GM19193 (cell line): ENCODE measurements around the gene SRSF11.

Experiments used
- POLR2A ChIP-seq: IDR thresholded peaks from 4 replicates; pipeline ENCODE4 v1.6.1; 2011; ENCODE audit not compliant: insufficient read depth, insufficient read length; ENCODE audit errors: extremely low read depth

Gene SRSF11

DNA sequence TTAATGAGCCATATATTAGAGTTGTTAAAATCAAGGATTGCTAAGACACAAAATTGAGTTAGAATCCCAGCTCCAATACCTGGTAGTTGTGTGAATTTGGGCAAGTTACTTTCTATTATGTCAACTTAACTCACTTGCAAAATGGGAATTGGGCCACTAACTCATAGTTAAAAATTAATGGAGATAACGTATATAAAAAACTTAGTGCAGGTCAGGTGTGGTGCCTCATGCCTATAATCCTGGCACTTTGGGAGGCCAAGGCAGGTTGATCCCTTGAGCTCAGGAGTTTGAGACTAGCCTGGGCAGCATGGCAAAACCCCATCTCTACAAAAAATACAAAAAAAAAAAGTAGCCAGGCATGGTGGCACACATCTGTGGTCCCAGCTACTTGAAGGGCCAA, 57.5 kb downstream of the SRSF11 start:
- TF ChIP-seq POLR2A: no peak

DNA sequence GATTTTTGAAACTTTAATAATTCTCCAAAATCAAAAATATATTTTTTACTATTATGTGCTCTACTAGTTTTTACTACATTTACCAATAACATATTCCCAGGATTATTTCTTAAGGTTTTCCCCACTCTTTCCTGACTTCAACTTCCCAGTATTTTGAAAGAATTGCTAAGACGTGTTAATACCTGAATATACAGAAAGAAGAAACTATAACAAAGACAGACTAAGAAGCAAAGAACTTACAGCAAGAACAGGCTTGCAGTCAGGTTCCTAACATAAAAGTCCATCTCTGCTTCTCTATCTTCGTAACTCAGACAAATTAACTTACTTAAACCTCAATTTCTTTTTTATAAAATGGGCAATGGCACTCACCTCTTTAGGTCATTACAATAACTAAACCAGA, 63.2 kb downstream of the SRSF11 start:
- no peak for TF ChIP-seq POLR2A

DNA sequence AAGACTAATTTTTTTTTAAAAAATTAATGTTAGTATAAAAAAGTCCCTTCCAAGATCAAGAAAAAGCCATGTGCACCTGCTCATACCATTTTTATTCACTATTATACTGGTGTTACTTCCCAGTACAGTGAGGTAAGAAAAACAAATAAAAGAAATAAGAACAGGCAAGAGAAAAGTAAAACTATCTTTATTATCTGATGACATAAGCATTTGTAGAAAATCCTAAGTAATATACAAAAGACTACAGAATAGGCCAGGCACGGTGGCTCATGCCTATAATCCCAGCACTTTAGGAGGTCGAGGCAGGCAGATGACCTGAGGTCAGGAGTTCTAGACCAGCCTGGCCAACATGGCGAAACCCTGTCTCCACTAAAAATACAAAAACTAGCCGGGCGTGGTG, 65.3 kb downstream of the SRSF11 start:
- no peak for TF ChIP-seq POLR2A

DNA sequence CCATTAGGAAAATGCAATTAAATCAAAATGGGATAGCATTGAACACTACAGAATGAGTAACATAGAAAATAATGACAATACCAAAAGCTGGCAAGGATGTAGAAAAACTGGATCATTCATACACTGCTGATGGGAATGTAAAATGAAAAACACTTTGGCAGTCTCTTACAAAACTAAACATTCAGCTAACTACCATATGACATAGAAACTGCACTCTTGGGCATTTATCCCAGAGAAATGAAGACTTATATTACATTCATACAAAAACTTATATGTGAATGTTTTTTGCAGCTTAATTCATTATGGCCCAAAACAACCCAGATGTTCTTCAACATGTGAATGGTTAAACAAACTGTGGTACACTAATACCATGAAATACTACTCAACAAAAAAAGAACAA, 67.0 kb downstream of the SRSF11 start:
- TF ChIP-seq POLR2A: no peak

DNA sequence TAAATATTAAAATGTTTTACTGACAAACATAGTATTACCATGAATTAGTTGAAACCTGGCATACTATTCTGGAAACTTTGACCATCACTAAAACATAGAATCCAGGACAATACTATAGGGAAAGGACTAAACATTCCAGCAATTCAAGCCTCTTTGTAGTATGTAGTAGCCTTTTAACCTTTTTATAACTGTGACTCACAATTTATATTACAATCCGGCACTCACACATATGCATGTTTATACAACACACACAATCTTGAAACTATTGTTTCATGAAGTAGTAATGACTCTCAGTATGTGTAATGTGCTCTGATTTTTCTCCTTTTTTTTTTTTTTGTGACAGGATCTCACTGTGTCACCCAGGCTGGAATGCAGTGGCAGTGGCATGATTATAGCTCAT, 69.0 kb downstream of the SRSF11 start:
- no peak for TF ChIP-seq POLR2A

DNA sequence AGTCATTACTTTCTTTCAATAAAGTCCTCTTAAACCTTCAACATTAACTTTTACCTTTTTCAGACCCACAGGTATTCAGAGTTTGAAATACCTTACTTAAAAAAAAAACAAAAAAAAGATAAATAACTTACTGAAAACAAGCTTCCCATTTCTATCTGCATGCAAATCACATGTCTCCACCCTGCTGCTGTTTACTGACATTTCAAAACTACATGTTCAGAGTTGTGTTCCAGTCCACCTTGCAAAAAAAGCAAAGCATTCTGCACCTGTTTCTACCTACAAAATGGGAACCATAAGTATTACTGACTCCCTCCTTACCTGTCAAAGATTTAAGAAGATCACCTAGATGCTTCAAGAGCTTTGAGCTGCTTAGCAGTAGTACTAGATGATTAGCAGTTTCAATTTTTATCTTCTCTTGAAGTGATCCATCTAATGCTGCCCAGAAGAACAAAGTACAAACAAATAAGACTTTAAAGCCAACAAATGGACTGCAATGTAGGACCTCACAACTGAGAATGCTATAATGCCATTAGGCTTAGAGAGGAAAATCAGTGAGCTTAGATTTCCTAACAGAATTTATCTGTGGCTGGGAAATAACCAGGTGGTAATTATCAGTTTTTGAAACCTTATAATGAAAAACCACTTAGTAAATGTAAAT, 72.1 kb downstream of the SRSF11 start:
- TF ChIP-seq POLR2A: no peak

DNA sequence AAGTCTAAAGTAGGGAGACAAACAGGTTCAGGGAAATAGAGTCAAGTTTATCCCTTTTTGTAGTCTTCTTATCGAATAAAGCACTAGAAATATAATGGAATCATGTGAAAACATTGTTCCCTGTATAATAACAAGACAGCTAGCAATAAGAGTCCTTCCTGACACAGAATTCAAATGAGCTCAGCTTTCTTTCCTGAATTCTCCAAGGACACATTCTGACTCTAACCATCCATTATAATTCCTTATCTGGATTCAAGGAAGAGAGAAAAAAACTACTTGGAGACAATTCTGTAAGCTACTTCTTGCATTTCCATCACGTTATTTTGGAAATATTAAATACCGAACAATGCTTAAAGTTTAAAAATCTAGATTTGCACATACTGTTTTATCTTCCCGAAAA, 74.6 kb downstream of the SRSF11 start:
- no peak for TF ChIP-seq POLR2A

DNA sequence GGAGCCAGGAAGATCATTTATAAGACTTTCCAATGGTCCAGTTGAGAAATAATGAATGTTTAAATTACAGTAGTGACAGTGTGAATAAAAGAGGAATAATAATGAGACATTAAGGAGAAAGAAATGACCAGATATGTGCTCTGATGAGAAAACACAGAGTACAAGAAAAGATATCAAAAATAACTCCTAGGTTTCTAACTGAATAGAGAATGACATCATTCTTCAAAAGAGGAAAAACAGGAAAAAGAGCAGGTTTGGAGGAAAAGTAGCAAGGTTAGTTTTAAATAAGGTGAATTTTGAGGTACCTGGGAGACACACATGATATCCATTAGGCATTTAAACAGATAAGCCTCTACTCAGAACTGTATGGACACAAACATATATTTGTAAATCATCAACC, 78.3 kb downstream of the SRSF11 start:
- TF ChIP-seq POLR2A: no peak
